HCT116 (cell line): Measurements from ENCODE around the gene USP9Y. TPM values are rescaled to one million over a fixed set of nuclear protein-coding genes. Genes with fewer than 3 reads are reported as not detected.
"Not testable (repeated sequence)": the region's sequence is repeated elsewhere in the genome, so short reads cannot be mapped to it uniquely, and the experiment has no call there.

Experiments
- ATAC-seq: fragments of 200-7000 bp; cut with Tn5 transposase; 2 replicates; pipeline ENCODE4 v1.9.1; 2020; ENCODE audit warnings: mild to moderate bottlenecking, moderate library complexity
- BruUV-seq: library from RNA; stranded (reverse); fragments of 400-500 nt; replicated peaks from 2 replicates; lab custom pipeline; 2021; lab: Mats Ljungman, UMichigan
- CTCF ChIA-PET: fragments of 300-600 bp; sonication (Branson Sonifier 250); formaldehyde crosslinking; loops from one replicate; lab custom pipeline; 2021; ENCODE audit warnings: antibody characterized with exemption; lab: Charles Lee
- POLR2A ChIA-PET: fragments of 300-600, 350-600 bp; sonication (Branson Sonifier 250); formaldehyde crosslinking; loops from one replicate; lab custom pipeline; 2021; ENCODE audit warnings: antibody characterized with exemption; lab: Charles Lee
- RAD21 ChIA-PET, 2 experiments: fragments of 300-600 bp; sonication (Branson Sonifier 250); formaldehyde crosslinking; loops; one replicate each; lab custom pipeline; 2023; ENCODE audit warnings: low total read pairs in 2 of 2; ENCODE audit not compliant: uncharacterized antibody in 2 of 2, unreplicated experiment in 2 of 2, low non-redundant PET in 1 of 2; lab: Charles Lee
- DNase-seq: peaks from one replicate; pipeline ENCODE4 v3.0.0-alpha.2; 2010; ENCODE audit warnings: low read depth, low spot score
- H2AFZ ChIP-seq: fragments of 200-600 bp; shearing (Covaris generic), sonication (generic); 2 replicates; pipeline ENCODE4 v1.6.1; 2017; ENCODE audit warnings: low read depth, mixed run types, mixed read lengths, antibody characterized with exemption, low read length; ENCODE audit not compliant: poor library complexity, severe bottlenecking
- H3K27ac ChIP-seq: 2 replicates; pipeline ENCODE4 v1.5.1; 2012; ENCODE audit warnings: low read depth, low read length
- H3K27me3 ChIP-seq: fragments of 200-600 bp; sonication (generic); 2 replicates; pipeline ENCODE4 v1.6.1; 2016; ENCODE audit warnings: mixed run types, low read length, mixed read lengths; ENCODE audit not compliant: insufficient read depth
- H3K36me3 ChIP-seq, 2 experiments: fragments of 200-500 bp in 1 of 2; fragments of 200-600 bp in 1 of 2; sonication (Bioruptor generic) in 1 of 2; sonication (generic) in 1 of 2; 2 replicates each; pipeline versions ENCODE4 v1.5.1 to v1.6.1; 2014 to 2016; ENCODE audit warnings: low read length in 2 of 2, inconsistent platforms in 1 of 2, mixed read lengths in 1 of 2, mixed run types in 1 of 2; ENCODE audit not compliant: insufficient read depth in 2 of 2, control insufficient read depth in 1 of 2
- H3K4me1 ChIP-seq, 2 experiments: fragments of 200-600 bp in 1 of 2; sonication (generic) in 1 of 2; 2 replicates each; pipeline versions ENCODE4 v1.5.1 to v1.6.1; 2012 to 2017; ENCODE audit warnings: low read length in 2 of 2, inconsistent platforms in 1 of 2, mild to moderate bottlenecking in 1 of 2, mixed read lengths in 1 of 2, mixed run types in 1 of 2, moderate library complexity in 1 of 2; ENCODE audit not compliant: insufficient read depth in 2 of 2, control insufficient read depth in 1 of 2
- H3K4me2 ChIP-seq: fragments of 200-600 bp; sonication (generic); 2 replicates; pipeline ENCODE4 v1.6.1; 2017; ENCODE audit warnings: mixed run types, low read length, mixed read lengths
- H3K4me3 ChIP-seq, 2 experiments: fragments of 200-600 bp in 1 of 2; sonication (generic) in 1 of 2; replicated peaks in 1 of 2; 2 replicates each; pipeline ENCODE4 v1.5.1; 2011 to 2016; ENCODE audit warnings: low read length in 2 of 2, control low read depth in 1 of 2, low read depth in 1 of 2, mild to moderate bottlenecking in 1 of 2, mixed read lengths in 1 of 2, mixed run types in 1 of 2
- H3K79me2 ChIP-seq: fragments of 200-600 bp; sonication (generic); 2 replicates; pipeline ENCODE4 v1.6.1; 2017; ENCODE audit warnings: mild to moderate bottlenecking, mixed run types, low read length, moderate library complexity, mixed read lengths; ENCODE audit not compliant: insufficient read depth
- H3K9ac ChIP-seq: fragments of 200-600 bp; sonication (generic); 2 replicates; pipeline ENCODE4 v1.6.1; 2016; ENCODE audit warnings: low read length, mixed read lengths
- H3K9me2 ChIP-seq: fragments of 200-600 bp; sonication (generic), shearing (Covaris generic); 2 replicates; pipeline ENCODE4 v1.6.1; 2017; ENCODE audit warnings: mixed run types, mild to moderate bottlenecking, moderate library complexity; ENCODE audit not compliant: insufficient read depth
- H3K9me3 ChIP-seq, 2 experiments: fragments of 200-500 bp in 1 of 2; fragments of 200-600 bp in 1 of 2; sonication (Bioruptor generic) in 1 of 2; sonication (generic) in 1 of 2; 2 replicates each; pipeline ENCODE4 v1.6.1; 2014 to 2017; ENCODE audit warnings: low read length in 2 of 2, mixed read lengths in 2 of 2, inconsistent platforms in 1 of 2, low read depth in 1 of 2, mild to moderate bottlenecking in 1 of 2, mixed run types in 1 of 2, moderate library complexity in 1 of 2; ENCODE audit not compliant: control insufficient read depth in 1 of 2, insufficient read depth in 1 of 2
- H4K20me1 ChIP-seq: fragments of 200-600 bp; sonication (generic), shearing (Covaris generic); 2 replicates; pipeline ENCODE4 v1.6.1; 2017; ENCODE audit warnings: mixed run types, mild to moderate bottlenecking, moderate library complexity; ENCODE audit not compliant: insufficient read depth
- CBX3 ChIP-seq: IDR thresholded peaks from 2 replicates; pipeline ENCODE4 v1.6.1; 2012; ENCODE audit warnings: low read depth
- EGR1 ChIP-seq: IDR thresholded peaks from 2 replicates; pipeline ENCODE4 v1.6.1; 2012; ENCODE audit warnings: low read depth
- ELF1 ChIP-seq: IDR thresholded peaks from 2 replicates; pipeline ENCODE4 v1.6.1; 2012; ENCODE audit warnings: low read depth, borderline replicate concordance
- JUND ChIP-seq: IDR thresholded peaks from 2 replicates; pipeline ENCODE4 v1.6.1; 2012
- POLR2A ChIP-seq: IDR thresholded peaks from 2 replicates; pipeline ENCODE4 v1.7.0; 2011; ENCODE audit warnings: borderline replicate concordance; ENCODE audit not compliant: insufficient read depth, insufficient read length; ENCODE audit errors: extremely low read depth
- POLR2AphosphoS5 ChIP-seq: IDR thresholded peaks from 2 replicates; pipeline ENCODE4 v1.6.1; 2011; ENCODE audit warnings: mild to moderate bottlenecking, low read depth, low read length, moderate library complexity
- SRF ChIP-seq: IDR thresholded peaks from 2 replicates; pipeline ENCODE4 v1.6.1; 2012; ENCODE audit warnings: low read depth
- TCF7L2 ChIP-seq: IDR thresholded peaks from 2 replicates; pipeline ENCODE4 v1.7.0; 2011; ENCODE audit warnings: borderline replicate concordance, inconsistent platforms; ENCODE audit not compliant: insufficient read depth, insufficient read length; ENCODE audit errors: extremely low read depth
- YY1 ChIP-seq: IDR thresholded peaks from 2 replicates; pipeline ENCODE4 v1.6.1; 2011; ENCODE audit warnings: low read length, low read depth, moderate library complexity, mild to moderate bottlenecking; ENCODE audit not compliant: insufficient replicate concordance; ENCODE audit errors: extremely low read depth
- intact Hi-C: fragments of 100-400 bp; cut with micrococcal nuclease; formaldehyde crosslinking; loops from 2 replicates; pipeline ENCODE4 v1.10.0; 2022
- total RNA-seq: library from RNA; stranded (reverse); gene quantifications from one replicate; pipeline ENCODE4 v1.2.1, GENCODE V29; 2021; ENCODE audit not compliant: unreplicated experiment
- TF ChIP-seq, protein P1 (sequence below): IDR thresholded peaks from 2 replicates; pipeline ENCODE4 v1.6.1; 2011; ENCODE audit warnings: mild to moderate bottlenecking, low read length, moderate library complexity; ENCODE audit not compliant: insufficient replicate concordance; ENCODE audit errors: extremely low read depth
- TF ChIP-seq, protein P2 (sequence below): IDR thresholded peaks from 2 replicates; pipeline ENCODE4 v1.6.1; 2012
- TF ChIP-seq, protein P3 (sequence below): IDR thresholded peaks from 2 replicates; pipeline ENCODE4 v1.6.1; 2012
- TF ChIP-seq, protein P4 (sequence below): IDR thresholded peaks from 2 replicates; pipeline ENCODE4 v1.6.1; 2012; ENCODE audit warnings: low read depth

USP9Y gene
- total RNA-seq, 1 experiment from 2014 or later, result 4.4 TPM

DNA sequence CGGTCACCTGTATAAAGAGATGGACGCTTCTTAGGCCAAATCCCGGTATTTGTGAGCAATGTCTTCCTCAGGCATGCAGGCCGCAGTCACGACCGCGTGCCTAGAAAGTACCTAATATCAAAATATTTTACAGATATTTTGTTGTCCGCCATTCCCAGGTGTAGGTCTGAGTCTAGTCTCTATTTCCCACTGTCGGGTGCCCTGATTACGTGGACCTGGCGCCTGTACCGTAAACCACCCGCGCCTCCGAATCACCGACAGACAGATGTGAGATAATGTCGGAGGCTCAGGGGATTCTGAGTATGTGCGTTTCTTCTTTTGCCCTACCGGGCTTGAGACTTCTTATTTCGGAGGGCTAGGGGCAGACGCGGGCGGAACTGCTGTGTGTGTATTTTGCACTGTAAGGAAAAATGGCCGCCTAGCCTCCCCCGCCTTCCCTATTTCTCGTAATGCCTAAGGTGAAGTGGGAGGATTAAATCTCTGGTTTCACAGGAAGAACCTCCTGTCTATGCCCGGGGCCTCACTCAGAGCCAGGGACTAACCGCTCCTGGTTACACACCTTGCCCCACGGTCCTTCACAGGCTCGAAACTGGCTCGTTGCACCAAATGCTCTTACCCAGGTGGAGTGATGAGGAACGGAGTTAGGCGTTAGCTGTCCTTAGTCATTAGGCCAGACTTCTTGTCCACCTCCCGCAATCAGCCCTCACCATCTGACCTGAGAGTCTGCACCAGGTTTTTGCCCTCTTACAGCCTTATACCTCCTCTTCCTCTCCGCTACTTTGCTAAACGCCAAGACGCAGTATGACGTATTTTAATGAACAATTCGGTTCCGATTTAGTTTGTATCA is 38.1 kb upstream of the USP9Y start:
- ATAC-seq (peak; percentile 74), DNase-seq (peak; percentile 4)
- Histone ChIP-seq H3K9me3 (no peaks in the 10 kb centered on the region), H3K9ac (peak overlapping the region; percentile 57), H3K27ac (no peak overlapping the region), H3K4me3 (peak overlapping the region; percentile 50 to 57), H3K36me3 (no peaks in the 10 kb centered on the region), H2AFZ (no peak overlapping the region), H4K20me1 (no peaks in the 10 kb centered on the region), H3K4me2 (peak overlapping the region; percentile 45), H3K79me2 (no peaks in the 10 kb centered on the region; the same call in 1 of the 2 replicates), H3K4me1 (no peaks in the 10 kb centered on the region), H3K9me2 (no peaks in the 10 kb centered on the region), H3K27me3 (no peaks in the 10 kb centered on the region)
- POLR2A ChIA-PET, result no interaction called here
- intact Hi-C loops, result no loop called here
- CTCF ChIA-PET, result no interaction called here
- RAD21 ChIA-PET, result no interaction called here
- BruUV-seq, result no TSS peak
- TF ChIP-seq TCF7L2 (no peak), ELF1 (no peak), POLR2AphosphoS5 (no peak), POLR2A (no peak), YY1 (no peak), CBX3 (no peak), EGR1 (no peak), SRF (no peak), JUND (no peak)
- TF ChIP-seq, protein P1, sequence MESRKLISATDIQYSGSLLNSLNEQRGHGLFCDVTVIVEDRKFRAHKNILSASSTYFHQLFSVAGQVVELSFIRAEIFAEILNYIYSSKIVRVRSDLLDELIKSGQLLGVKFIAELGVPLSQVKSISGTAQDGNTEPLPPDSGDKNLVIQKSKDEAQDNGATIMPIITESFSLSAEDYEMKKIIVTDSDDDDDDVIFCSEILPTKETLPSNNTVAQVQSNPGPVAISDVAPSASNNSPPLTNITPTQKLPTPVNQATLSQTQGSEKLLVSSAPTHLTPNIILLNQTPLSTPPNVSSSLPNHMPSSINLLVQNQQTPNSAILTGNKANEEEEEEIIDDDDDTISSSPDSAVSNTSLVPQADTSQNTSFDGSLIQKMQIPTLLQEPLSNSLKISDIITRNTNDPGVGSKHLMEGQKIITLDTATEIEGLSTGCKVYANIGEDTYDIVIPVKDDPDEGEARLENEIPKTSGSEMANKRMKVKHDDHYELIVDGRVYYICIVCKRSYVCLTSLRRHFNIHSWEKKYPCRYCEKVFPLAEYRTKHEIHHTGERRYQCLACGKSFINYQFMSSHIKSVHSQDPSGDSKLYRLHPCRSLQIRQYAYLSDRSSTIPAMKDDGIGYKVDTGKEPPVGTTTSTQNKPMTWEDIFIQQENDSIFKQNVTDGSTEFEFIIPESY, result no peak
- TF ChIP-seq, protein P2, sequence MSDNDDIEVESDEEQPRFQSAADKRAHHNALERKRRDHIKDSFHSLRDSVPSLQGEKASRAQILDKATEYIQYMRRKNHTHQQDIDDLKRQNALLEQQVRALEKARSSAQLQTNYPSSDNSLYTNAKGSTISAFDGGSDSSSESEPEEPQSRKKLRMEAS, result no peak
- TF ChIP-seq, protein P3, sequence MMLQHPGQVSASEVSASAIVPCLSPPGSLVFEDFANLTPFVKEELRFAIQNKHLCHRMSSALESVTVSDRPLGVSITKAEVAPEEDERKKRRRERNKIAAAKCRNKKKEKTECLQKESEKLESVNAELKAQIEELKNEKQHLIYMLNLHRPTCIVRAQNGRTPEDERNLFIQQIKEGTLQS, result no peak
- TF ChIP-seq, protein P4, sequence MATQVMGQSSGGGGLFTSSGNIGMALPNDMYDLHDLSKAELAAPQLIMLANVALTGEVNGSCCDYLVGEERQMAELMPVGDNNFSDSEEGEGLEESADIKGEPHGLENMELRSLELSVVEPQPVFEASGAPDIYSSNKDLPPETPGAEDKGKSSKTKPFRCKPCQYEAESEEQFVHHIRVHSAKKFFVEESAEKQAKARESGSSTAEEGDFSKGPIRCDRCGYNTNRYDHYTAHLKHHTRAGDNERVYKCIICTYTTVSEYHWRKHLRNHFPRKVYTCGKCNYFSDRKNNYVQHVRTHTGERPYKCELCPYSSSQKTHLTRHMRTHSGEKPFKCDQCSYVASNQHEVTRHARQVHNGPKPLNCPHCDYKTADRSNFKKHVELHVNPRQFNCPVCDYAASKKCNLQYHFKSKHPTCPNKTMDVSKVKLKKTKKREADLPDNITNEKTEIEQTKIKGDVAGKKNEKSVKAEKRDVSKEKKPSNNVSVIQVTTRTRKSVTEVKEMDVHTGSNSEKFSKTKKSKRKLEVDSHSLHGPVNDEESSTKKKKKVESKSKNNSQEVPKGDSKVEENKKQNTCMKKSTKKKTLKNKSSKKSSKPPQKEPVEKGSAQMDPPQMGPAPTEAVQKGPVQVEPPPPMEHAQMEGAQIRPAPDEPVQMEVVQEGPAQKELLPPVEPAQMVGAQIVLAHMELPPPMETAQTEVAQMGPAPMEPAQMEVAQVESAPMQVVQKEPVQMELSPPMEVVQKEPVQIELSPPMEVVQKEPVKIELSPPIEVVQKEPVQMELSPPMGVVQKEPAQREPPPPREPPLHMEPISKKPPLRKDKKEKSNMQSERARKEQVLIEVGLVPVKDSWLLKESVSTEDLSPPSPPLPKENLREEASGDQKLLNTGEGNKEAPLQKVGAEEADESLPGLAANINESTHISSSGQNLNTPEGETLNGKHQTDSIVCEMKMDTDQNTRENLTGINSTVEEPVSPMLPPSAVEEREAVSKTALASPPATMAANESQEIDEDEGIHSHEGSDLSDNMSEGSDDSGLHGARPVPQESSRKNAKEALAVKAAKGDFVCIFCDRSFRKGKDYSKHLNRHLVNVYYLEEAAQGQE, result no peak

DNA sequence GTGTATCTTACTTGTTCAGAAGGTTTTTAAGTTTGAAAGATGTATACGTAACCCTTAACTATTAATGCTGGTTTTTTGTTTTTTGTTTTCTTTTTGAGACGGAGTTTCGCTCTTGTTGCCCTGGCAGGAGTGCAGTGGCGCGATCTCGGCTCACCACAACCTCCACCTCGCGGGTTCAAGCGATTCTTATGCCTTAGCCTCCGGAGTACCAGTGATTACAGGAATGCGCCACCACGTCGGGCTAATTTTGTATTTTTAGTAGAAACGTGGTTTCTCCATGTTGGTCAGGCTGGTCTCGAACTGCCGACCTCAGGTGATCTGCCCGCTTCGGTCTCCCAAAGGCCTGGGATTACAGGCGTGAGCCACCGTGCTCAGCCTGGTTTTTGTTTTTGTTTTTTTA is 37.2 kb upstream of the USP9Y start:
- H3K9me3 ChIP-seq, intact Hi-C loops, ATAC-seq, H3K79me2 ChIP-seq, H4K20me1 ChIP-seq, H3K27ac ChIP-seq, DNase-seq, POLR2A ChIA-PET, H3K27me3 ChIP-seq, RAD21 ChIA-PET, H3K9me2 ChIP-seq, H3K36me3 ChIP-seq, H2AFZ ChIP-seq, H3K9ac ChIP-seq, CTCF ChIA-PET, H3K4me1 ChIP-seq, BruUV-seq: not testable (repeated sequence)
- Histone ChIP-seq H3K4me2 (peak overlapping the region; percentile 45; the same call in 1 of the 2 replicates), H3K4me3 (peak overlapping the region; percentile 50 to 57; a peak in 3 of 4 replicates)
